Activated CD4-positive, CD25-positive, alpha-beta regulatory T cell treated with anti-CD3 and anti-CD28 coated beads, Interleukin-2, amount 50 U/mL, for 24 hours (primary cell): ENCODE results near the gene ITGB6.
"Not testable (repeated sequence)": the region's sequence is repeated elsewhere in the genome, so short reads cannot be mapped to it uniquely, and the experiment has no call there.

Experiments
- ATAC-seq, 2 donors: fragments of 150-1000 bp; cut with Tn5 transposase; one replicate each; pipeline ENCODE4 v1.10.0; 2021; ENCODE audit warnings: mild to moderate bottlenecking in 1 of 2, moderate library complexity in 1 of 2

Gene ITGB6

GRCh38 chr2:160137464-160137863, 62.6 kb downstream of the ITGB6 start:
- no peak for ATAC-seq

- ATAC-seq = no peak
These were observed 67.3 kb downstream of the ITGB6 start for GRCh38 chr2:160132761-160133160.

DNA sequence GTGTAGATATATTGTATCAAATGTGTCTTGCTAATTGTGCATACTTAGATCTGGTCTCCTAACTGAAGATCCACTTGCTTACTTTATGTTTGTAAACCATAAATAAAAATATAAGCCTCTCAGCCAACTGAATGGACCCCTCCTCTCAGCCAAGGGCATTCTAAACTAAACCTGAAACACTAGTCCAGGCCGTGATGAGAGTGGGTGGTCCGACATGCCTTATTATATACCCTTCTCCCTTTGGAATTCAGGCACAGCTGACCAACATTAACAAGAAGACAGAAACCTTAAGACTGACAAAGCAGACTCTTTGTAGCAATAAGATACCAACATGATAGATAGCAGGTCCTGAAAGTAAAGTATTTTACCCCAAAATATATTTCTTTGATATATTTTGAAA, 73.3 kb downstream of the ITGB6 start:
- ATAC-seq = no peak

GRCh38 chr2:160126315-160126714, 73.8 kb downstream of the ITGB6 start:
- ATAC-seq = no peak

- no peak for ATAC-seq
These were observed 74.2 kb downstream of the ITGB6 start for GRCh38 chr2:160125828-160126227.

- no peak for ATAC-seq
These were observed 74.7 kb downstream of the ITGB6 start for GRCh38 chr2:160125366-160125765.

DNA sequence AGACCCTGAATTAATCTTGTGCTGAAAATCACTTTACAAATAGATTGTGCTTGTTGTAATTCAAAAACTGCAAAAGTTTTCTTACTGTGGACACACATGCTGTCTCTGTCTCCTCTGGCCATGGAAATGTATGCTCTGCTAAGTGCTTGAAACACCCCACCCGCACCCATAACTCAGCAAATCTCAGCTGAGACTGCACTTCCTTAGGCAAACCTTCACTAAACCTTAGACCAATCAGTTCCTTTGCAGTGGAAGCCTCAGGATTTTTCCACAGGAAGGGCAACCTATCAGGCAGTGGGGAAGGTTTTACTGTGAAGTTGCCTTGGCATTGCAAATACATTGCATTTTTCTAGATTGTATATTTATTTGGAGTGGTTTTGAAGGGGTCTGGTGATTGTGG, 75.5 kb downstream of the ITGB6 start:
- no peak for ATAC-seq

DNA sequence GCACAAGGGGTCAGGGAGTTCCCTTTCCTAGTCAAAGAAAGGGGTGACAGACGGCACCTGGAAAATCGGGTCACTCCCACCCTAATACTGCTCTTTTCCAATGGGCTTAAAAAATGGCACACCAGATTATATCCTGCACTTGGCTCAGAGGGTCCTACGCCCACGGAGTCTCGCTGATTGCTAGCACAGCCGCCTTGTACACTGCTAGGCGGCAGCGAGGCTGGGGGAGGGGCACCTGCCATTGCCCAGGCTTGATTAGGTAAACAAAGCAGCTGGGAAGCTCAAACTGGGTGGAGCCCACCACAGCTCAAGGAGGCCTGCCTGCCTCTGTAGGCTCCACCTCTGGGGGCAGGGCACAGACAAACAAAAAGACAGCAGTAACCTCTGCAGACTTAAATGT, 85.4 kb downstream of the ITGB6 start:
- not testable (repeated sequence) for ATAC-seq

DNA sequence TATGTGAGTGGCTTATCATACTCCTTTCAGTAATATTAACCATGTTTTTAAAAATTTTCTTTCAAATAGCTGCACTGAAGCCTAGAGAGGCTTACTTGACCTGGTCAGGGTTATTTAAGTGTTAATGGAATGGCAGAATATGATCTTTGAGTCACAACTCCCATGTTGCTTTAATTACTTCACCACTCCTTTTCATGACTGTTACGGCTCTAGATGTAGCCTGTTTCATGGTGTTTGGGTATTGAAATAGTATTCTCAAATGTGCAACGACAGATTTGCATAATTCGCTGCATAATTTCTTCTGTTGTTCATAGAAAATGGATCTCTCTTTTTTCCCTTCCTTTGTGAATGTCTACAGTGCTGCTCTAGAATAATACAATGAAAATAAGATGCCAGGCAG, 86.1 kb downstream of the ITGB6 start:
- ATAC-seq = no peak

DNA sequence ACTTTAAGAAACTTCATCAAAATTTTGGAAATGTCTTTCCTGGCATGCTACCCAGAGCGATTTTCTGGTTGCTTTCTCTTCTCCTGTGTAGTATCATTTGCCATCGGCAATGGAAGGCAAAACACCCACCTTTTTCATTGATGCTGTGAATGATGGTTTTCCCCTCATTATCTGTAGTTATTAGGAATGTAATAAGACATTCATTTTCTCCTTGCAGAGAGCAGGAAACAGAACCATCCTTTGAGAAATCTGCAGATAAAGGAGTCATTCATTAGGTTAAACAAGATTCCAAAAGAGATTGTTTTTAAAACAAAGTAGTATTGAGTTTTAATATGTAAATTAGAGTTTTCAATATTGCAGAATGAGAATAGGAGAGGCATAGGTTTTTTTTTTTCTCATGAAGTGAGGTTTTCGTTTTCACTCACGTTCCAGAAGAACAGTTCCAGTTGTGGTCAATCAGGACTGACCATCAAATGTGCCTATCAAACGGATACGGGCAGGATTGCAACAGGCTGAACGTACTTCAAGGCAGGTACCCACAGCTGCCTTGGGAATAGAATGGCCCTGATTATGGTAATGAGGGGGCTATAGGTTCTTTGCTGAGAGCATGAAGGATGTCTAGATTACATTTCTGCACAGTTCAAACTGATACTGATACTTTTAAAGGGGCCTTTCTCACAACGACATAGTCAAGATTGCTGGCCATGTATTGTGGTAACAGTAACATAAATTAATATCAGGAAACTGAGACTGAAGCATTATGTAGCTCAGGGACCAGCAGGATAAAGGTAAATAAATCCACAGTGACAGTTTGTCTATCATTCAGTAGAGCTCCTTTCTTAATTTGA, 87.9 kb downstream of the ITGB6 start:
- no peak for ATAC-seq

GRCh38 chr2:160110674-160111239, 89.3 kb downstream of the ITGB6 start:
- ATAC-seq = no peak

DNA sequence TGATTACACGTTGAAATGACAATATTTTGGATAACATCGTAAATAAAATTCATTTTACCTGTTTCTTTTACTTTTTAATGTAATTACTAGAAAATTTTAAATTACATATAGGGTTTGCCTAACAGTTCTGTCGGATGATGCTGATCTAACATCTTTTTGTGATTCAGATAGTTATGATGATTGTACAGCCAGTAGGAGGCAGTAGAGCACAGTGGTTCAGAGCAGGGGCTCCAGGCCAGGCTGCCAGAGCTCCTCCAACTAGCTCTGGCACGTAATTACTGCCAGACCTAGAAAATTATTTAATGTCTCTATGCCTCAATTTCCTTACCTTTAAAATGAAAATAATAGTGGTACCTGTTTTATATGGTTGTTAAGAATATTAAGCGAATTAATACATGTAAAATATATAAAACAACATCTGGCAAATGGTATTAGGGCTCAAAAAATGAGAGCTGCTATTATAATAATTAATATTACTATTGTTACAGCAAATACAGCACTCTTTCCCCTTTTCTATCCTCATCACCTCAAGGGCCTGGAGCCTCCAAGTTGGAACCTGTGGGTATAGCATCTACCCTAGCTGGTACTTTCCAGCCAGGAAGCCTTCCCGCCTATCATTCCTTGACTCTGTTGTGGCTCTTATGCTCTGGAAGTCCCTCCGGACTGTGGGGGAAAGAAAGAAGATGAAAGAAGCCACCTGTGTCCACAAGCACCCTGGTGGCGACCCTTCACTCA, 90.0 kb downstream of the ITGB6 start:
- ATAC-seq = peak in 1 of 2 donors; percentile 36

DNA sequence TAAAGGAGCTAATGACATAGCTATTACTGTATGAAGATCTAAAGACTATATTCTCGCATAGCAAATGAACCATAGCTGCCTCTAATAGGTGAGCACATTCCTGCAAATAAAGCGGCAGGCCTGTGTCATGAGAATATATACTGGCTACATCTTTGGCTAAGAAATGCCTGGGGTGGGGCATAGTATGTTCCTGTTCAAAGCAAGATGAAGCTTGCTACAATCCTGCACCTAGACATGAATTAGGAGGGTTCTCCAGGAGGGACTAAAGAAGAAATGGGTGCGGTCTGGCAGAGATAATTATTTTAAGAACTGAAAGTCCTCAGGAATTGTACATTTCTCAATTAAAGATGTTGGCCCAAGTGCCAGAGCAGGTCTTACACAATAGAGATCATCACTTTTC, 90.8 kb downstream of the ITGB6 start:
- no peak for ATAC-seq

DNA sequence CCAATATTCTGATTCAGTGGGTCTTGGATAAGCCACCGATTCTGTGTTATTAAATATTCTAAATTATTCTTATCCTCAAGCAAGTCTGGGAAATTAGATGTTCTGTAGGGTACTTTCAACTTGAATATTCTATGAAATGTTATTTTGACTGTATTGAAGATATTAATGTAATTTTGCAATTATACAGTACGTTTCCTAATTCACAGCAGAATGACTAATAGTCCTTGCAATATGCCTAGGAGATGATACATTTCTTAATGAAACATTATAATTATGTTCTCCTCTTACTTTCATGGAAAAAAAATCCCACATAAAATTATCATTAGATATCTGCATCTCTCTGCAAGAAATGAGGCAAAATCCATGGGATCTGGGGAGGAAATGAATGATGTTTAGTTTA, 91.4 kb downstream of the ITGB6 start:
- ATAC-seq = no peak

GRCh38 chr2:160105366-160105765, 94.7 kb downstream of the ITGB6 start:
- ATAC-seq = no peak

- ATAC-seq = peak in 1 of 2 donors; percentile 13
These were observed 96.0 kb downstream of the ITGB6 start for GRCh38 chr2:160104115-160104514.

DNA sequence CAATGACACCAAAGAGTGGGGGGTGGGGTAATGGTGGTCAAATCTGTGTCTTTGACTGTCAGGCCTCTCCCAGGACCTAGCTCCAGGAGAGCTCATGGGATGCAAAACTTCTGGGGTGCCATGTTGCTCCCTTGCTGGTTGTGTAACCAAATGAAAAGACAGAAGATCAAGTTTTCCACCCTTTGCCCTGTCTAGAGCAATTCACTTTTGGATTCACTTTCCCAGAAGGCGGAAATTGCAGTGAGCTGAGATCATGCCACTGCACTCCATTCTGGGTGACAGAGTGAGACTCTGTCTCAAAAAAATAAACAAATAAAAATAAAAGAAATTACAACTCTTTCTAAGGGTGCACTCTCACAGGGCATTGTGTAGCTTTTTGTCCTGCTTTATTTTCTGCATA, 102.7 kb downstream of the ITGB6 start:
- ATAC-seq = no peak

DNA sequence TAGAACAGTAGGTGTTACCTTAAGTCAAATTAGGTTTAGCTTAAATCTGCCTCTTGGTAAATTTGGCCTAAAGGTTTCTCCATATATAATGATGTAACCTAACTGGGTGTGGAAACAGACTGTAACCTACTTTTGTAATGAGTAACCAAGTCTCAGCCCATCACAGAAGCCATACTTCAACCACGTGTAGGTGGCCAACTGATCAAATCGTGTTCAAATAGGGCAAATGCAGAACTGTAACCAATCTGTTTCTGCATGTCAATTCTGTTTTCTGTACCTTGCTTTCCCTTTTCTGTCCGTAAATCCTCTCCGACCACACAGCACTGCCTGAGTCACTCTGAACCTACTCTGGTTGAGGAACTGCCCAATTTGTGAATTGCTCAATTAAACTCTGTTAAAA, 103.7 kb downstream of the ITGB6 start:
- ATAC-seq = peak; percentile 41 to 69

- ATAC-seq = no peak
These were observed 107.6 kb downstream of the ITGB6 start for GRCh38 chr2:160092445-160092844.

- ATAC-seq = no peak
These were observed 108.7 kb downstream of the ITGB6 start for GRCh38 chr2:160091381-160091780.

DNA sequence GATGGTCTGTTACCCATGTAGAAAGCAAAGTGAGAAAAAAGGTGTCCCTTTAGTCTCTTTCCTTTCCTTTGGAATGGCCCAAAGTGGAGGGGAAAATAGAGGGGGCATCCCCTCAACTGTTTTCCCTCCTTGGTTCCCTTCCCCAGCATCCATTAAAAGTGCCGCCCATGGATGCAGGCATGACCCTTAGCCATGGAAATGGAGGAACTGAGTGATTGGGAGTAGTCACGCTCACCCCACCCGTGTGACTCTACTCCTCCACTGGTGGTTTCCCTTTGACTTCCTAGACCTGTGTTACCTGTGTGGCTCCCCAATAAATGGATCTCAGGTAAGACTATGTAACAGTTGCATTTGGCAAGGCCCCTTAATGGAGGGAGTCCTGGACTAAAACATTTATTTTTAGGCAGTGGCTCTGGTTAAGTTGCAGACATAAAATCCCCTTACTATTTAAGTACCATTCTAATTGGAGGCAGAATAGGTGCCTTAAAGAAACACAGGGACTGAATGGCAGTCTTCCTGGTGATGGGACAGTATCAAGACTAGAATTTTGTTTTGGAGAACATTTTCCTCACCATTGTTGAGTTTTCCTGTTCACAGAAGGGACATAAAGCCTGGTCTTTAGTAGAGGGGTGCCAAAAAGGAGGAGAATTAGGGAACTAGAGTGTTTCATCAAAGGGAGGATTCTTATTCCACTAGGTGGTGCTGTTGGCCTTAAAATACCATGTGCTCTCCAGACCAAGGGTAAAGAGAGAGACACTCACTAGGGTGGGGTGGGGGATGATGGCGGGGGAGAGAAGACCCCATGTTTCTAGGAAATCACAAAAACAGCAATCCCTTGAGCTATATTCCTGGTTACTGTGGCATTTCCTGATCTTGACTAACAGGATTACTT, 112.0 kb downstream of the ITGB6 start:
- ATAC-seq = no peak

- no peak for ATAC-seq
These were observed 114.4 kb downstream of the ITGB6 start for GRCh38 chr2:160085662-160086061.
